Measurements from ENCODE around the gene IQCM.

The IQCM gene

DNA sequence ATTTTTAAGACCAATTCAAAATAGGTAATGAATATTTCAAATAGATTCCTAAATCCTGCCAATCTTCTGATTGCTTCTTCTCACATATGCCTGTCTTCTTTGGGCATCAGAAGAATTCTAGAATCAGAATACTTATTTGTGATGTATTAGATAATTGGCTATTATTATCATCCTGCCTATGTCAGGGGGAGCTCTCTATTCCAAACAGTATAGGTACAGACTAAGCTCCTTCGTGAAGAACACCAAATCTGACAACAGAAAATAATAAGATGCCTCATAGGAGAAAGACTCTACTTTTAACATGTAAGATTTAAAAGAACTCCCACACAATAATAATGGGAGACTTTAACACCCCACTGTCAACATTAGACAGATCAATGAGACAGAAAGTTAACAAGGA lies at the start of gene IQCM:
TSS of gene IQCM (minus strand) at position 101 of the 400 bp plus-strand sequence. CDS start 73,152 bp downstream, outside the sequence.
- no peak for DNase-seq (ENCODE audit: low spot score)

GRCh38 chr4:149857446-149857845 lies 41.8 kb upstream of the IQCM start:
- no peak for DNase-seq (ENCODE audit: low spot score)

DNA sequence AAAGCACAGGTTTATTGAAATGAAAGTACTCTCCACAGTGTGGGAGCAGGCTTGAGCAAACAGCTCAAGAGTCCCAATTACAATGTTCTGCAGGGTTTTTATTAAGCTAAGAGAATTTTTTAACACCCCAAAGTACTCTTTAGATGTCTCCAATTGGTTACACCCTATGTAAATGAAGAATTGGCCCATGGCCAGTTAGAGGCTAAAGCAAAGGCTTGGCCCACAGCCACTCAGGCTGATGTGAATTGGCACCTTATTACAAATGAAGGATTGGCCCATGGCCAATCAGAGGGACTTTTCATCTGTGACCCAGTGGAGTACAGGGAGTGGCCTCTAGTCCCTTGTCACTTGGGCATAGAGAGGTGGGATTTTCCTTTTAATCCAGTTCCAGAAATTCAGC lies 30.1 kb upstream of the IQCM start:
- no peak for DNase-seq (ENCODE audit: low spot score)

- DNase-seq (ENCODE audit: low spot score), result no peak
These were observed 26.0 kb upstream of the IQCM start for GRCh38 chr4:149841686-149842085.

- DNase-seq (ENCODE audit: low spot score), result no peak
These were observed 22.4 kb upstream of the IQCM start for GRCh38 chr4:149838036-149838435.

DNA sequence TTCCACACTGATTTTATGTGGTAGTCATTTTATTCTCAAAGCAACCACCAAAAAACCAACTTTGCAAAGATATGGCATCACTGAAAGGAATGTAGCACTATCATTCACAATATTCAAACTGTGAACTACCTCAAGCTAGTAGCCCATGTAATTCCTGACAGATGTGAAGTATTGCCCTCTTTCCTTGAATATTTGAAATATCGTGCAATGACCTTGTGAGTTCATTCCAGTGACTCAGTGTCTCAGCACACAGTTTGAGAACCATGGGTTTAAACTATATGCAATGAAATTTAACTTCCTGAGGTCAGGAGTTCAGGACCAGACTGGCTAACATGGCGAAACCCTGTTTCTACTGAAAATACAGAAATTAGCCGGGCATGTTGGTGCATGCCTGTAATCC lies 20.9 kb upstream of the IQCM start:
- DNase-seq (ENCODE audit: low spot score), result no peak

GRCh38 chr4:149835280-149835679 lies 19.6 kb upstream of the IQCM start:
- DNase-seq (ENCODE audit: low spot score), result no peak

- DNase-seq (ENCODE audit: low spot score), result no peak
These were observed 16.1 kb upstream of the IQCM start for GRCh38 chr4:149831656-149832208.

- DNase-seq (ENCODE audit: low spot score), result no peak
These were observed 15.2 kb upstream of the IQCM start for GRCh38 chr4:149830823-149831222.

- no peak for DNase-seq (ENCODE audit: low spot score)
These were observed 9.7 kb upstream of the IQCM start for GRCh38 chr4:149825336-149825735.

DNA sequence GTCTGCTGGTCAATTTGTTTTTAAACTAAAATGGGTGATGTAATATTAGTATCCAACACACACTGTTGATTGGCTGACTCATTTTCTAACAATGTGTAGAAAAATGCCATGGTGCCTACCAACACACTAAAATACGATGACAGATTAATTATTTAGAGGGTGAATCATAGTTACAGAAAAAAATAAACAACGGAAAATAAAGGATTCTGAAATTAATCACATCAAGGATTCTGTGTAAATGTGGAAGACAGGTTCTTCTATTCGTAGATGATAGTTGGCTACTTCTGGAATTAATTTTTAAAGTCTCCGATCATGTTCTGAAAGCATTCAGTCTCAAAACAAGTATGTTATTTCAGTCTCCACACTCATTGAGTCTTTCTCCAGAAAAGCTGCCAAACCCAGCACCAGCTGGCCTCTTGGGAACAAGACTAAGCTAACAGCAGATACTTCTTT lies 8.2 kb upstream of the IQCM start:
- DNase-seq (ENCODE audit: low spot score), result peak; percentile 81

DNA sequence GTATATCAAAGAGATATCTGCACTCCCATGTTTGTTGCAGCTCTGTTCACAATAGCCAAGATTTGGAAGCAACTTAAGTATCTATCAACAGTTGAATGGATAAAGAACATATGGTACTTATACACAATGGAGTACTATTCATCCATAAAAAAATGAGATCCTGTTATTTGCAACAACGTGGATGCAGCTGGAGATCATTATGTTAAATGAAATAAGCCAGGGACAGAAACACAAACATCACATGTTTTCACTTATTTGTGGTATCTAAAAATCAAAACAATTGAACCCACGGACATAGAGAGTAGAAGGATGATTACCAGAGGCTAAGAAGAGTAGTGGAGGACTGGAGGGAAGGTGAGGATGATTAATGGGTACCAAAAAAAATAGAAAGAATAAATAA lies 14.2 kb downstream of the IQCM start:
- no peak for DNase-seq (ENCODE audit: low spot score)

DNA sequence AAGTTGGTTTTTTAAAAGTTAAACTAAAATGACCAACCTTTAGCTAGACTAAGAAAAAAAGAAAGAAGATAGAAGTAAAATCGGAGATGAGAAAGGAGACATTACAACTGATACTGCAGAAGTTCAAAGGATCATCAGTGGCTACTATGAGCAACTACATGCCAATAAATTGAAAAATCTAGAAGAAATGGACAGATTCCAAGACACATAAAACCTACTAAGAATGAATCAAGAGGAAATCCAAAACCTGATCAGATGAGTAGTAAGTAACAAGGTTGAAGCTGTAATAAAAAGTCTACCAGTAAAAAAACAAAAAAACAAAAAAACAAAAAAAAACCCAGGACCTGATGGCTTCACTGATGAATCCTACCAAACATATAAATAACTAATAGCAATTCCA lies 16.1 kb downstream of the IQCM start:
- DNase-seq (ENCODE audit: low spot score), result no peak

GRCh38 chr4:149796381-149796780 lies 19.3 kb downstream of the IQCM start:
- no peak for DNase-seq (ENCODE audit: low spot score)

- no peak for DNase-seq (ENCODE audit: low spot score)
These were observed 20.4 kb downstream of the IQCM start for GRCh38 chr4:149795256-149795655.

GRCh38 chr4:149794352-149794751 lies 21.3 kb downstream of the IQCM start:
- no peak for DNase-seq (ENCODE audit: low spot score)

GRCh38 chr4:149793459-149793858 lies 22.2 kb downstream of the IQCM start:
- no peak for DNase-seq (ENCODE audit: low spot score)

- DNase-seq (ENCODE audit: low spot score), result no peak
These were observed 23.8 kb downstream of the IQCM start for GRCh38 chr4:149791851-149792250.

DNA sequence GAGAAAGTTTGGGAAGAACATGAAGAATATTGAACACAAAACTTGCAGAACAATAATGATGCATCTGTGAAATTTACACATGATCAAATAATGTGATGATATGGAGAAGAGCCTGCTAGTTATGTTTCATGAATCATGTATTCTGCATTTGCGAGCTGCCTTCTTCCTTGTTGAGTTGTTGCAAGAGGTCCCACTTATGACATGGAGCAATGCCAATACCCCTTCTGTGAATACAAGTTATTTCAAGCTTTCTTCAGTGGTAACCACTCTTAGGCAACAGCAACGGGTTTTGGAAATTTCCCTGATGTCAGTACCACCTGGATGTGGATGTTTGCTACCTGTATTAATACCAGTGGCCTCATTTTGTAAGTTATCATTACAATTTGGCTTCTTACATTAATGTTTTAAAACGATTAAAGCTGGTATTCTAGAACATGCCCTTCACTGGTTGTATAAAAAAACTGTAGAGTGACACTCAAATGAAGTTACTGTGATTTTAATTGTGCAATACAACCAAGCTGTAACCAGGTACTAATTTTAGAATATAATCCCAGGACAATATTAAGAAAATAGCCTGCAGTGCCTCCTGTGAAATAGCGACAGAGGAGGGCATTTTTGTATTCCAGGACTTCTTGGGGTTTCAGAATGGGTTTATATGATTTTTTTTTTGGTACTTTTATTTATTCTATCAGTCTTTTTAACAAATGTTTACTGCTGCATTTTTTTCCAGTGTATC lies 25.3 kb downstream of the IQCM start:
- no peak for DNase-seq (ENCODE audit: low spot score)

GRCh38 chr4:149788300-149788699 lies 27.3 kb downstream of the IQCM start:
- DNase-seq (ENCODE audit: low spot score), result no peak

GRCh38 chr4:149785696-149786431 lies 29.8 kb downstream of the IQCM start:
- DNase-seq (ENCODE audit: low spot score), result no peak

GRCh38 chr4:149784018-149784417 lies 31.6 kb downstream of the IQCM start:
- DNase-seq (ENCODE audit: low spot score), result peak; percentile 40

GRCh38 chr4:149781150-149781549 lies 34.5 kb downstream of the IQCM start:
- peak; percentile 71 for DNase-seq (ENCODE audit: low spot score)

Data from RKO (cell line).